ENCODE results near the gene ZPR1.

ZPR1 gene

GRCh38 chr11:116742104-116742503, 45.7 kb downstream of the ZPR1 start:
- DNase-seq = no peak

- no peak for DNase-seq
These were observed 47.1 kb downstream of the ZPR1 start for GRCh38 chr11:116740741-116741140.

GRCh38 chr11:116738975-116739374, 48.8 kb downstream of the ZPR1 start:
- no peak for DNase-seq

GRCh38 chr11:116736763-116737162, 51.1 kb downstream of the ZPR1 start:
- no peak for DNase-seq

GRCh38 chr11:116733969-116734508, 53.8 kb downstream of the ZPR1 start:
- DNase-seq = no peak

- no peak for DNase-seq
These were observed 54.6 kb downstream of the ZPR1 start for GRCh38 chr11:116733043-116733755.

GRCh38 chr11:116732271-116733042, 55.4 kb downstream of the ZPR1 start:
- peak; percentile 82 for DNase-seq

GRCh38 chr11:116731821-116732220, 56.0 kb downstream of the ZPR1 start:
- no peak for DNase-seq

GRCh38 chr11:116731097-116731761, 56.6 kb downstream of the ZPR1 start:
- DNase-seq = no peak

GRCh38 chr11:116730601-116731000, 57.2 kb downstream of the ZPR1 start:
- no peak for DNase-seq

- no peak for DNase-seq
These were observed 57.6 kb downstream of the ZPR1 start for GRCh38 chr11:116730241-116730561.

GRCh38 chr11:116729501-116730240, 58.2 kb downstream of the ZPR1 start:
- DNase-seq = no peak

GRCh38 chr11:116727990-116728389, 59.8 kb downstream of the ZPR1 start:
- no peak for DNase-seq

- no peak for DNase-seq
These were observed 62.2 kb downstream of the ZPR1 start for GRCh38 chr11:116725434-116726221.

GRCh38 chr11:116724813-116725212, 63.0 kb downstream of the ZPR1 start:
- no peak for DNase-seq

All from activated CD8-positive, alpha-beta memory T cell treated with anti-CD3 and anti-CD28 coated beads, Interleukin-2, amount 50 U/mL, for 48 hours (primary cell).